Kidney tubule cell (primary cell): ENCODE data around the gene UNC79.
A peak's percentile ranks its signal among the peaks of the same experiment; 100 is the strongest.
"Not testable (repeated sequence)": the region's sequence is repeated elsewhere in the genome, so short reads cannot be mapped to it uniquely, and the experiment has no call there.

ENCODE experiments used
- DNase-seq: peaks from one replicate; pipeline ENCODE4 v3.0.0-alpha.2; 2018; ENCODE audit warnings: low spot score

UNC79 gene

DNA sequence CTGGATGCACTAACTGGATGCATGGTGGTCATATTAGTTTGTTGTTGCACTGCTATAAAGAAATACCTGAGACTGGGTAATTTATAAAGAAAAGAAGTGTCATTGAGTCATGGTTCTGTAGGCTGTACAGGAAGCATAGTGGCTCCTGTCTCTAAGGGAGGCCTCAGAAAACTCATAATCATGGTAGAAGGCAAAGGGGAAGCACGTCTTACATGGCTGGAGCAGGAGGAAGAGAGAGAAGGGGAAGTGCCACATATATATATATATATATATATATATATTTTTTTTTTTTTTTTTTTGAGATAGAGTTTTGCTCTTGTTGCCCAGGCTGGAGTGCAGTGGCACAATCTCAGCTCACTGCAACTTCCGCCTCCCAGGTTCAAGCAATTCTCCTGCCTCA, 62.9 kb downstream of the UNC79 start:
- DNase-seq: not testable (repeated sequence)

DNA sequence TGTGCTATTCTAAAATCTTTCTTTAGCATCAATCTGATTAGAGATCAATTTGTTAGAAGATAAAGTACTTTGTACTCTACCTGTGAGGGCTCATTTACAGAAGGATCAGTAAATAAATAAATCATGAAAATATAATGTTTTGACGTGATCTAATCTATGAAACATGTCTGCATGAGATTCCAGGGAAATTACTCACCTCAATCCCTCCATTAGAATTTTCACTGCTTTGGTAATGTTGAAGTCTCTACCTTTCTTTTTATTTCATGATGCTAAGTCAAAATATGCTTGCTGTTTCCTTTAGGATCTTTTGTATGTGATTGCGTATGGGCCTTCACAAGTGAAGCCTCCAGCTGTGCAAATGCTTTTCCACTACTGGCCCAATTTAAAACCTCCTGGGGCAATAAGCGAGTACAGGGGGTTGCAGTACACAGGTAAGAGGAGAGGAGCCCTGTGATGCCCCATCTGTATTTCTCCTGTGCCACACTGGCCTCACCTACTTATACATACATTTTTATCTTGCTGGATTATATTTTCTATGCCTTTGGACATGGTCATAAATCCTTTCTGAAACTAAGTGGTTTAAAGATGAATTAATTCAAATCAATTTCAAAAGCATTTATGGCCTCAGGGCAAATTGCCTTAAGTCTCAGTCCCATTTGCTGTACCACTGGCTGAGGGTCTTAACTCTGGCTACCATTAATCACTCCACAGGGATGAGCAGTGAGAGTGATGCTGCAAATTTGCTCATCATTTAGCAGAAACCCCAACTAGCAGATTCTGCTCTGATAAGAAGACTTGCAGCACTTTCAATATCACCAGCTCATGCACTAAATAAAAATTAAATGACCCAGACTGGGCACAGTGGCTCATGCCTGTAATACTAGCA, 66.4 kb downstream of the UNC79 start:
- DNase-seq: peak; percentile 46

DNA sequence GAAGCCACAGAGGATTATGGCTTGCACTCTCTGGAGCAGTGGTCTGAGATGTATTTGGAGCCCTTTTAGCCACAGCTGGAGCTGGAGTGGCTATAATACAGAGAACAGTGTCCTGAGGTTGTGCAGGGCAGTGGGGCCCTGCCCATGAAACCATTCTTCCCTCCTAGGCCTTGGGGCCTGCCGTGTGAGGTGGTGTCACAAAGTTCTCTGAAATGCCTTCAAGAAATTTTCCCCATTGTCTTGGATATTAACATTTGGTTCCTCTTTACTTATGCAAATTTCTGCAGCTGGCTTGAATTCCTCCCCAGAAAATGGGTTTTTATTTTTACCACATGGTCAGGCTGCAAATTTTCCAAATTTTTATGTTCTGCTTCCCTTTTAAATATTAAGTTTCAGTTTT, 79.3 kb downstream of the UNC79 start:
- DNase-seq: no peak

DNA sequence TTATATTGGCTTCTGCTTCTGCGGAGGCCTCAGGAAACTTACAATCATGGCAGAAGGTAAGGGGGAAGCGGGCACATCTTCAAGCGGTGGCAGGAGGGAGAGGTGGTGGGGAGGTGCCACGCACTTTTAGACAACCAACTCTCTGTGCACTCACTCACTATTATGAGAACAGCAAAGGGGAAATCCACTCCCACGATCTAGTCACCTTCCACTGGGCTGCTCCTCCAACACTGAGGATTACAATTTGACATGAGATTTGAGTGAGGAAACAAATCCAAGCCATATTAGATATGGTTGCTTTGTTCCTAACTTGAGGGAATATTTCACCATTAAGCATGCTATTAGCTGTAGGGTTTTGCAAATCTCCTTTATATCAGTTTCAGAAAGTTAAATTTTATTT, 80.3 kb downstream of the UNC79 start:
- no peak for DNase-seq

DNA sequence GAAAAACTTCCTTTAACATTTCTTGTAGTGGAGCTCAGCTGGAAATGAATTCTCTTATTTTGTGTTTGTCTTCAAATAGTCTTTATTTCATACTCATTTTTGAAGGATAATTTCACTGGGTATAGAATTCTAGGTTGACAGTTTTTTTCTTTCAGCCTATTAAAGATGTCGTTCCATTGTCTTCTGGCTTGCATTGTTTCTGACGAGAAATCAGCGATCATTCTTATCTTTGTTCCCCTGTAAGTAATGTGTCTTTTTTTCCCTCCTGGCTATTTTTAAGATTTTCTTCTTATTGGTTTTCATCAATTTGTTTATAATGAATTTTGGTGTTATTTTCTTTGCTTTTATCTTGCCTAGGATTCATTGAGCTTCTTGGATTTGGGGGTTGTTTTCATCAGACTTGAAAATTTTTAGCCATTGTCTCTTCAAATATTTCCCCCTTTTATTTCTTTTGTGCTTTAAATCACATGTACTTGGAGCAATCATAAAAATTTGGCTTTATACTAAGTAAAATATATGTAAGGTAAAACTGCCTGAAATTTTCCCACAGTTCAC, 89.4 kb downstream of the UNC79 start:
- DNase-seq: no peak

DNA sequence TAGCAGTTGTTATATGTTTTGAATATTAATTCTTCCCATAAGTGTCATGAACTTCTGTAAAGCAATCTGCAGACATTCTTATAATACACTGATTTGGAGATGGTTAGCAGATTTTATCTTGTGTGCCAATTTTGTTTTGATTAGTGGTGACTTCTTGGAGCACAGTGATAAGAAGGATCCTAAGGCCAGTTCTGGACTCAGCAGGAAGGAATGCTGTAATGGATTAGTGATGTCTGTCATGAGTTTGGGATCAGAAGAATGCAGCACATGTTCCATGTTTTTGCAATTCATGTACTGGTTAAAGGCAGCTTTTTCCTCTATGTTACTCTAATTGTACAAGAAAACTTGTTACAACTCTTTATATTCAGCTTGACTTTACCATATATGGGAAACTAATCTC, 91.5 kb downstream of the UNC79 start:
- DNase-seq: no peak

DNA sequence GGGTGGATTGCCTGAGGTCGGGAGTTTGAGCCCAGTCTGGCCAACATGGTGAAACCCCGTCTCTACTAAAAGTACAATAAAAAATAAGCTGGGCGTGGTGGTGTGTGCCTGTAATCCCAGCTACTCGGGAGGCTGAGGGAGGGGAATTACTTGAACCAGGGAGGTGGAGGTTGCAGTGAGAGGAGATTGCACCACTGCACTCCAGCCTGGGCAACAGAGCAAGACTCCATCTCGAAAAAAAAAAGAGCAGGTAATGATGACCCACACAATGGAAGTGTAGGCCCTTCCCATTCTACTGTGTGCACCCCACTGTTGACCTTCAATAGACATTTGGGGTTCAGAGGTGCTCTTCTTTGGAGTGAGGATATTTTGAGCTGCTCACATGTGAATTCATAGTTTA, 94.5 kb downstream of the UNC79 start:
- not testable (repeated sequence) for DNase-seq

DNA sequence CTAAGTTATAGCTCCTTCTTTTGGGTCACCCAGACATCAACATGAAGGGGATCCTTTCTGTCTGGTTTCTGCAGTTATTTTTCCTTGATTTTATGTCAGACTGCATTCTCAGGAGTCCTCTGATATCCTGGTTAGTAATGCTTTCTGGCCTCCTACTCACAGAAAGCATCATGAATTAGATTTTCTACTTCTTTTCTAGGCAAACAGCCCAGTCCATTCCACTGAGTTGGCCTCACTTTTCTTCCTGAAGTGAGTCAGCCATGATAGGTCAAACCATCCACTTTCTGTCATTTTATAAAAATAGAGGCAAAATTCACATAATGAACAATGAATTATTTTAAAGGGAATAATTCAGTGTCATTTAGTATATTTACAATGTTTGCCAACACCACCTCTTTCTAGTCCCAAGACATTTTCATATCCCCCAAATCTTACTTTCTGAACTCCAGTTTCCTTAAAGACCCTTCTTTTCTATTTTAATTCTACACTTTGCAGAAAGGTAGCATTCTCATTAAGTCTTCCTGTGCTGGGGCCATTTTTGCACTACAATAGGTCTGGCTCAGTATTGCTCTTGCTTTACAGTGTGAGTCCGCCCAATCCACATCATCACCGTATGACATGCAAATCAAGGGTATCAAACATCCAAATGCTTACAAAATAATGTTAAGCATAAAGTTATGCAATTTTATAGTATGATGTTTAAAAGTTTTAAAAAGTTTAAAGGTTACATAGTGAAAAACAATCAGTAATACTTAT, 95.1 kb downstream of the UNC79 start:
- DNase-seq: peak; percentile 68

DNA sequence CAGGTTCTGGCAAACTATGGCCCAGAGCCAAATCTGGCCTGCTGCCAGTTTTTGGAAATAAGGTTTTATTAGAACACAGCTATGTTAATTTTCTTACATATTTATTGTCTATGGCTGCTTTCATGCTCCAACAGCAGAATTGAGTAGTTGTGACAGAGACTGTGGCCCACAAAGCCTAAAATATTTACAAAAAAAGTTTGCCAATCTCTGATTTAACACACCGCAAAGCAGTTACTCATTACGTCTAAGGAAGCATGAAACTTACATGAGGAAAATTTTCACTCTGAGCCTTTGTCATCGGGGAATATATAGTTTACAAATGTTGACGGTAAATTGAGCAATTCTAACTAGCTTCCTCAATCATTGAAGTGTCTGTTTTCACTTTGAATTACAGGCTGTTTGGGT, 96.5 kb downstream of the UNC79 start:
- peak; percentile 55 for DNase-seq

DNA sequence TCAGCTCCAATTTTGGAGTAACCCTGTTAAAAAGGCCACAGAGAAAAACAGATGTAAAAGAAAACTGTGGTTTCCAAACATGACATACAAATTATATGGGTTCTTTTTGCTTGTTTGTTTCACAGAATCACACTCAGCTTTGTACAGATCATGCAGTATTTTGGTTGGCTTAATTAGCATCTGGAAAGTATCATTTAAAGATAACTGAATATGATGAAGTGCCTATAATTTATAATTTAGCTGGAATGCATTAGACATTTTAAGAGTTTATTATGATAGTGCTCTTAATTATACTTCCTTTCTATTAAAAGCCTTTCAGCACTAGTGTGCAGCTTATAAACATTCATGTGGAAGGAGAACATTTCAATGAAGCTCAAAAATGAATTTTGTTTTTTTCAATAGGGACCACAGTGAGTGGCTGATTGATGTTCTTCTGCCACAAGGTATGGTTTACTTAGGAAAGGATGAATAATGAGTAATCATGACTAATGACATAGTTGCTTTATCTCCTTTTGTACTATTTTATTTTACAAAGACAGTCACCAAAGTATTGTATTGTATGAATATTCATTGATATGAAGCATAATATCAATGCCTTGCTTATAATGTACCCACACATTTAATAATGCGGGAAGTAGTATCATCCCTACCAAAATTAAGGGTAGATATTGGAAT, 98.3 kb downstream of the UNC79 start:
- DNase-seq: no peak

DNA sequence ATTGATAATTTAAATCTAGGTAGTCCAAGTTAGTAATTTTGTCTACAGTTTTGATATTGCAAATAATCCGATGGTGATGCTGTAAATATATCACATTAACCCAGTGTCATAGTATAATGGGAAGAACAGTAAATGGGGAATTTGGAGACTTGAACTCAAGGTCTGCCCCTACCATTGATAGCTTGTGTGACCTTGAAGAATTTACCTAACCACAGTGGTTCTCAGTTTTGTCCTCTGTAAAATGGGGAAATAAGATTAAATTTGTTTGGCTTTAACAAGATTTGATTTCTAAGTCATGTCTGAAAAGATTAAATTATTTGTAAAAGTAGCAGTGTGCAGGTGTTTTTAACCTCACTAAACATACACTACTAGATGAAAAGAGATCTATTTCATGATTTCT, 100.9 kb downstream of the UNC79 start:
- no peak for DNase-seq

DNA sequence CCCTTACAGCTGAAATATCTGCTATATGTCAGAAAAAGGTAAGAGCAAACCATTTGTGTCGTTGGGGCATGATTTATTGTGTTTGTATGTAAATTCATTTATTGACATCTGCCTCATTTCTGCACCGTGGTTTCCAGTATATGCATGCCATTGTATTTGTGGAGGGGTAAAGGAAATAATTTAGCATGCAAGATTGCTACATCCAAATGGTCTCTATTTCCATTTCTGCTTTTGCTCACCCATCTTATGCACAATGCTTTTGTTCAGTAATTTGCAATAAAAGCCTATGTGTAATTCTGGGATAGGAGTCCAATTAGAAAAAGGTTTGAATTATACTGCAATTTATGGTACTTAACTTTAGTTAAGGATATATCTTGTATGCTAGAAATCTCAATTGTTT, 101.8 kb downstream of the UNC79 start:
- no peak for DNase-seq

DNA sequence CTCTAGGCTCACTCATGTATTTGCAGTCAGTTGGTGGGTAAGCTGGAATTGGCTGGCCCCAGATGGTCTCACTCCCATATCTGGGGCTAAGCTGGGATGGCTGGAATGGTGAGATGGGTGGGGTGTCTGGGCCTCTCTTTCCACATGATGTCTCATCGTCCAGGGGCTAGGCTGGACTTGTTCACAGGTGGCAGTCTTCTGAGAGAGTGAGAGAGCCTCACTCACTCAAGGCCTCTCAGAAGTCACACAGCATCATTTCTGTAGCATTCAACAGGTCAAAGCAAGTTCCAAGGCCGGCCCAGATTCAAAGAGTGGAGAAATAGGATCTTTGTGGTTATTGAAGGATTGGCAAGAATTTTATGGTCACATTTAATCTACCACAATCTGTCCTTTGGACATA, 102.7 kb downstream of the UNC79 start:
- no peak for DNase-seq

DNA sequence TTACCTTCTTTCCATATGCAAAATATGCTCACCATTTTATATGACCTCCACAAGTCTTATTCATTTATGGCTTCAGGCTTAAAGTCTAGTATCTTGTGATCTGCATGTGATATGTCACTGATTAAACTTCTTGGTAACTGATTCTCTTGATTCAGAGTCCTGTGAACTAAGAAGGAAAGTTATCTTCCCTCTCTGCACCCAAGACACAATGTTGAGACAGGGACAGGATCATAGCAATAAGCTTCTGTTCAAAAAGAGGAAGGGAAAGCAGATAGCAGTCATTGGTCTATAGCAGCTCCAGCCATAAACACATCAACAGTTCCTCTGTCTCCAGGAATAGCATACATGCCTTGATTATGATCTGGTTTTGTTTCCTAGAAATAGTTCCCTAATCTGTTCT, 103.1 kb downstream of the UNC79 start:
- DNase-seq: peak; percentile 17

DNA sequence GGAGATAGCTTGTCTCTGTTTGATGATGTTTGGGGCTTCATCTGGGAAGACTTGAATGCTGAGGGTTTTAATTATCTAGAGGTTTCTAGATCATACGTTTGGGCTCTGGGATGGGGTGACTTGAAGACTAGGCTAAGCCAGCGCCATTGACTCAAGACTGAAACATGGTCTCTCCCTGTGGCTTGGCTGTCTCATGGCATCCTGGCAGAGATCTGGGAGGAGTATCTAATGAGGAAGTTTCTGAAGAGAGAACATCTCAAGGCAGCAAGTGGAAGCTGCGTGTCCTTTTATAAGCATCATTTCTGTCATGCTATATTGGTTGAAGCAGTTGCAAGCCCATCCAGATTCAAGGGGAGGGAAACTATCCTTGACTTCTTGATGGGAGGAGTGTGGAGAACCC, 104.8 kb downstream of the UNC79 start:
- no peak for DNase-seq

DNA sequence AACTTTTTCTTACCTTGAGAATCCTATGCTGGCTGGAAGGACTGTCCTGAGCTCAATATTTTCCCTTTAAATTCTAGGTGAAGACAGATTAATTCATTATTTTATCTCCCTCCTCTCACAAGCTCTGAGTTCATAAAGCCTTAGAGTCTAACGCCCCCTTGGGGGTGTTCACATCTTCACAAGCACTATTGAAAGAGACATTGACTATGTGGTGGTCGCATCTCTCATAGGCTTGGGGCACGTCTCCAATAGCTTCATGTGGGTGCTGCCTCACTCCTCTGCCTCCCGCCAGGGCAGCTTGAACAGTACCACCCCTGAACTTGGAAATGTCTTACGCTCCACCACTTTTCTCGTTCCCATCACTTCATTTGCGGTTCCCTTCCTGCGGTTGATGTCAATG, 106.2 kb downstream of the UNC79 start:
- DNase-seq: peak; percentile 35

DNA sequence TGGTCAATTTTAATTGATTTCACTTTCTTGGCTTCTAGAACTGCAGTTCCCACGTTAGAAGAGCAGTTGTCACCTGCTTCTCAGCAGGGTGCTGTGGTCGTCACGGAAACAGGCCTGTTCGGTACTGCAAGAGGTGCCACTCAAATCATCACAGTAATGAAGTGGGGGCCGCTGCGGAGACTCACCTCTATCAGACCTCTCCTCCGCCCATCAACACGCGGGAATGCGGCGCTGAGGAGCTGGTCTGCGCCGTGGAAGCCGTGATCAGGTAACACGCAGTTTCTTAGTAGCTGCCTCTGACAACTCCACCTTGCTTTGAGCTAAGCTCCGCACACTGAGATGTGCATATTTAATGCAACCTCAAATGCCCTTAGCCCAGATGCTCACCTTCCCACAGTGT, 107.2 kb downstream of the UNC79 start:
- no peak for DNase-seq

DNA sequence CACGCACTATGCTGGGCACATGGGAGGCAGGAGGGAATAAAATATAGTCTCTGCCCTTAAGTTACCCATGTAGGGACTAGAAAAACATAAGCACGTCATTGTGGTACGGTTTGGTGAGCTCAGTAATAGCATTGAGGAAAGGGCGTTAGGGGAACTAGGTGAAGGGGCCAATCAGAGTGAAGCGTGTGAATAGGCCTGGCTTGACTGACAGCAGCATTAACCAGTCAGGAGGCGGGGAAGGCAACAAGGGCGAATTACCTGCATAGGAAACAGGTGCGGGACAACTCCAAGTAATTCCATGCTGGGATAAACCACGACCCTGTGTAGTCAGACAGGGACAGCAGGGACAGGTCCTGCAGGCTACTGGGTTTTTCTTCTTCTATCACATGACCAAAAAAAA, 107.7 kb downstream of the UNC79 start:
- DNase-seq: peak; percentile 58

DNA sequence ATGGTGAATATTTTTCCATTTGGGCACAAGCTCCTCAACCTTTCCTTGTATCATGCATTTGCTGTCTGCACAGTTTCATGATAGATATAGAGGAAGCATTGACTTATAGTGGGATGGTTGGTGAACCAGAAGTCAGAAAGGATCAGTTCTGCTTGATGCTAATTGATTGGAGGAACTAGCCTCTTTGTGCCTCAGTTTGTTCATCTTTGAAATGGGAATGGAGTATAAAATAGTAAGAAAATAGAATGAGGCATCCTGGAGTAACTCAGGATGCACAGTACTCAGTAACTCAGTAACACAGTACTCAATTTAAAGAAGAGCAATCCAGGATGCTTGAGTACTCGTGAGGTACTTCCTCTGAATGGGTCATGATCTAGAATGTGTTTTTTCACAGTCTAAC, 109.5 kb downstream of the UNC79 start:
- DNase-seq: no peak

DNA sequence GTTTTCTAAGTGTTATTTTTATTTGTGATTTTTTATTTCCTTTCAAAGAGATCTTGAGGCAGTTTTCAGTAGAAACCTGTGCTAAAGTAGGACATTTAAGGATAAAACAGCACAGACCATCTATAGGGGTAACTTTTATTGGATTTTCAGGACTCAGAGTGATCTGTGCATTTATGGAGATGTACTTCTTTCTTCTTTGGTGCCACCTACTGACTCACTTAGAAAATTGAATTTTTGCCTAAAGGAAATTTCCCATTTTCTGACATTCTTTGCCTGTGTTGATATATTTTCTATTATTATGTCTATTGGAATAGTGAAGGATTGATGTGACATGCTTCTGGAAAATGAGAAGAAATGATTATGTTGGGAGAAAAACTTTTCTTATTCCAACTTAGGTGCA, 113.0 kb downstream of the UNC79 start:
- DNase-seq: peak; percentile 30

DNA sequence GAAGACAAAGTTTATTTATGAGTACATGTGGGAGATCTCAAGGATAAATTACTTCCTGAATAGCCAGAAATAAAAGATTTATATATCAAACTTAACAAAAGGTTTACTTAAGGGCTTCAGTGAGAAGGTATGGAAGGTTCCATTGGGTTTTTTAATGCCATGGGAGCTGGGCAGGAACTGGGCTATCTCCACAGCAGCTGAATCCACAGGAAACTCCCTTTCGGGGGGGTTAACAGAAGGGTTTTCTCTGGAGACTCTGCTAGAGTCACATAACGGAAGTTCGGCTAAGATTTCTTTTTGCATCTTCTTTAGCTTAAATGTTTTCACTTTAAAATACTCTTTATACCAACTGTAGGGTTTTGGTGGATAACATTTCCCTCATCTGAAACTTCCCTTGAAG, 113.5 kb downstream of the UNC79 start:
- DNase-seq: no peak

DNA sequence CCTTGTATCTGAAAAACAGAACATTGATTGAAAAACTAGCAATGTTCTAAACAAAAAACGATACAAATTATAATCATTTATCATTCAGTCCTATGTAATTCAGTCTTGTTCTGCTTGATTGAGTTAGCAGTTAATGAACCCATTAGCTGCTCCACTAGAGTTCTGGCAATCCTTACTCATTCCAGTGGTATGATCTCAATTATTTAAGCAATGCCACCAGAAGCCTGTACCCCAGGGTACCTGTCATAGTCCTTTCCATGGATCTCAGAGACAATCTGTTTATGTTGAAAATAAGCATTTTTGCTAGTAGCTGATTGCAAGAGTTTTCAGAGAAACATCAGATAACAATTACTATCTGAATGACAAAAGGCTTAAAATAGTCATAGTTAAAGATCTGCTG, 115.9 kb downstream of the UNC79 start:
- DNase-seq: peak; percentile 72
